Aorta (tissue), 5 donors: ENCODE data around the gene EEPD1. TPM values are rescaled to one million over a fixed set of nuclear protein-coding genes. Genes with fewer than 3 reads are reported as not detected.
"Not testable (repeated sequence)": the region's sequence is repeated elsewhere in the genome, so short reads cannot be mapped to it uniquely, and the experiment has no call there.

Experiments used
- ATAC-seq: fragments of 200-7000 bp; cut with Tn5 transposase; one replicate; pipeline ENCODE4 v1.9.1; 2022; ENCODE audit warnings: moderate library complexity; ENCODE audit not compliant: low FRiP score
- DNase-seq, 2 donors: peaks; one replicate each; pipeline ENCODE4 v3.0.0-alpha.2; 2020
- H3K27ac ChIP-seq, 2 donors: one replicate each; pipeline ENCODE4 v1.5.1; 2013; ENCODE audit warnings: low read length in 2 of 2, mild to moderate bottlenecking in 2 of 2, moderate library complexity in 2 of 2, control low read depth in 1 of 2, inconsistent platforms in 1 of 2, low read depth in 1 of 2
- H3K27me3 ChIP-seq, 2 donors: one replicate each; pipeline ENCODE4 v1.6.1; 2013; ENCODE audit warnings: control low read depth in 1 of 2, low read length in 1 of 2, mild to moderate bottlenecking in 1 of 2, moderate library complexity in 1 of 2; ENCODE audit not compliant: insufficient read depth in 2 of 2, control insufficient read depth in 1 of 2
- H3K36me3 ChIP-seq, 2 donors: one replicate each; pipeline ENCODE4 v1.6.1; 2013; ENCODE audit warnings: control low read depth in 1 of 2, low read length in 1 of 2, mild to moderate bottlenecking in 1 of 2; ENCODE audit not compliant: insufficient read depth in 2 of 2, control insufficient read depth in 1 of 2
- H3K4me1 ChIP-seq, 2 donors: one replicate each; pipeline ENCODE4 v1.6.1; 2013; ENCODE audit warnings: low read length in 2 of 2, control low read depth in 1 of 2, mild to moderate bottlenecking in 1 of 2, moderate library complexity in 1 of 2; ENCODE audit not compliant: insufficient read depth in 2 of 2, control insufficient read depth in 1 of 2
- H3K4me3 ChIP-seq, 2 donors: one replicate each; pipeline ENCODE4 v1.5.1; 2013; ENCODE audit warnings: low read length in 2 of 2, control low read depth in 1 of 2, mild to moderate bottlenecking in 1 of 2
- H3K9me3 ChIP-seq: one replicate; pipeline ENCODE4 v1.6.1; 2013; ENCODE audit warnings: mild to moderate bottlenecking, low read length; ENCODE audit not compliant: control insufficient read depth
- whole genome bisulfite sequencing, 2 donors: extraction: QIAGEN DNeasy Blood & Tissue Kit; methylation state at CpG; one replicate each; pipeline ENCODE4 v1.1.7; 2013; 5-methylcytosine and 5-hydroxymethylcytosine counted together
- intact Hi-C, 2 donors: fragments of 100-400 bp; cut with DNase I; formaldehyde crosslinking; loops; one replicate each; pipeline versions ENCODE4 v1.14.2 to v1.15.0; 2022
- polyA plus RNA-seq, 2 donors: library from polyadenylated mRNA; stranded (reverse); fragments of 200-250 nt; gene quantifications; one replicate each; pipeline ENCODE4 v1.2.3, GENCODE V29; 2013
- total RNA-seq, 2 donors: library from RNA; stranded (reverse); fragmentation: NEBNext Ultra II Directional; extraction: Animal tissue kit (Norgen Biotek cat#: 25700); gene quantifications; one replicate each; pipeline ENCODE4 v1.2.1, GENCODE V29; 2021
- donor health status: healthy with polysubstance abuse.
- donor health status: Bipolar disorder and iron deficiency.
- donor health status: DM: no; HTN: no; CAD: no.
- donor health status: DM: no; HTN: no; CAD: no.
- donor health status: DM: yes; HTN: yes; CAD: no.

Gene EEPD1
- total and polyA plus RNA-seq, 4 donors: 12.4 to 100 (median 14.9) TPM

GRCh38 chr7:36148422-36149065 lies 4.5 kb upstream of the EEPD1 start:
- no peaks in the 10 kb centered on the region for H3K9me3 ChIP-seq
- H3K27me3 ChIP-seq: no peaks in the 10 kb centered on the region
- intact Hi-C loops: no loop called here
- H3K27ac ChIP-seq: no peak overlapping the region
- no peaks in the 10 kb centered on the region for H3K36me3 ChIP-seq
- H3K4me3 ChIP-seq: no peak overlapping the region
- ATAC-seq: no peak
- no peak for DNase-seq
- no peaks in the 10 kb centered on the region for H3K4me1 ChIP-seq
- 72 to 93% methylated on average over 4 of the region's 4 CpGs for WGBS, 2 donors

GRCh38 chr7:36149240-36149639 lies 3.8 kb upstream of the EEPD1 start:
- ATAC-seq, H3K27ac ChIP-seq, H3K27me3 ChIP-seq, intact Hi-C loops, H3K4me3 ChIP-seq, DNase-seq, H3K9me3 ChIP-seq, H3K4me1 ChIP-seq, H3K36me3 ChIP-seq: not testable (repeated sequence)
- WGBS, 2 donors: no CpG with 5 or more reads among the region's 2 CpGs

GRCh38 chr7:36149694-36150452 lies 3.2 kb upstream of the EEPD1 start:
- ATAC-seq: no peak

GRCh38 chr7:36151921-36152755 lies 916 bp upstream of the EEPD1 start:
- peak overlapping the region in 1 of 2 donors; percentile 39 for H3K4me3 ChIP-seq
- intact Hi-C loops: loop anchor here in 1 of 2 donors (2.0 to 5.0 kb wide), 3 partner anchors 35 to 165 kb away; no protein-coding TSS in a partner anchor
- no peaks in the 10 kb centered on the region for H3K4me1 ChIP-seq
- H3K36me3 ChIP-seq: no peaks in the 10 kb centered on the region
- no peak for DNase-seq
- H3K9me3 ChIP-seq: no peaks in the 10 kb centered on the region
- peak overlapping the region in 1 of 2 donors; percentile 11 for H3K27ac ChIP-seq
- H3K27me3 ChIP-seq: no peaks in the 10 kb centered on the region
- WGBS, 2 donors: 37 to 48% methylated on average over 30 of the region's 30 CpGs
- no peak for ATAC-seq

More at GRCh38 chr7:36149694-36150452, 3.2 kb upstream of the EEPD1 start:
- Histone ChIP-seq H3K4me3 (no peak overlapping the region), H3K27ac (no peak overlapping the region), H3K4me1 (no peaks in the 10 kb centered on the region), H3K9me3 (no peaks in the 10 kb centered on the region), H3K27me3 (no peaks in the 10 kb centered on the region), H3K36me3 (no peaks in the 10 kb centered on the region)
- intact Hi-C loops: loop anchor here in 1 of 2 donors (5.0 kb wide), 1 partner anchor 163 kb away; no protein-coding TSS in a partner anchor
- no peak for DNase-seq
- WGBS, 2 donors: 71 to 82% methylated on average over 7 to 8 of the region's 8 CpGs

GRCh38 chr7:36153571-36154097 lies 580 bp downstream of the EEPD1 start:
- Histone ChIP-seq H3K27me3 (no peaks in the 10 kb centered on the region), H3K9me3 (no peaks in the 10 kb centered on the region), H3K36me3 (no peaks in the 10 kb centered on the region), H3K4me1 (peaks cover 0 to 4% of the 10 kb centered on the region in 2 donors), H3K27ac (peak overlapping the region; percentile 3 to 80), H3K4me3 (peak overlapping the region; percentile 79 to 90)
- 2% methylated on average over 29 to 32 of the region's 32 CpGs for WGBS, 2 donors
- ATAC-seq (peak; percentile 1), DNase-seq (peak; percentile 67 to 87)
- intact Hi-C loops: loop anchor here in 1 of 2 donors (1.0 to 5.0 kb wide), 4 partner anchors 37 to 166 kb away; no protein-coding TSS in a partner anchor

- Histone ChIP-seq H3K9me3 (no peaks in the 10 kb centered on the region), H3K27ac (no peak overlapping the region), H3K36me3 (no peaks in the 10 kb centered on the region), H3K4me1 (peaks cover 0 to 10% of the 10 kb centered on the region in 2 donors), H3K27me3 (no peaks in the 10 kb centered on the region), H3K4me3 (peak overlapping the region; percentile 79 to 90)
- DNase-seq: peak in 1 of 2 donors; percentile 52
- WGBS, 2 donors: 71 to 86% methylated on average over 44 of the region's 44 CpGs
- intact Hi-C loops: loop anchor here in 1 of 2 donors (5.0 kb wide), 2 partner anchors 53 to 167 kb away; no protein-coding TSS in a partner anchor
- ATAC-seq: no peak
Observed at GRCh38 chr7:36154255-36155212, 1.5 kb downstream of the EEPD1 start.

- intact Hi-C loops: loop anchor here in 1 of 2 donors (5.0 kb wide), 1 partner anchor 51 kb away; no protein-coding TSS in a partner anchor
- DNase-seq: peak in 1 of 2 donors; percentile 67
- Histone ChIP-seq H3K36me3 (no peaks in the 10 kb centered on the region), H3K4me3 (peak overlapping the region; percentile 27 to 79), H3K27me3 (no peaks in the 10 kb centered on the region), H3K4me1 (peaks cover 5 to 12% of the 10 kb centered on the region in 2 donors), H3K9me3 (no peaks in the 10 kb centered on the region), H3K27ac (peak overlapping the region in 1 of 2 donors; percentile 12)
- 2 to 3% methylated on average over 12 of the region's 12 CpGs for WGBS, 2 donors
- ATAC-seq: no peak
Observed at GRCh38 chr7:36155811-36156361, 2.8 kb downstream of the EEPD1 start.
